HL-60 (cell line): ENCODE results near the gene SCYGR5.
A peak's percentile ranks its signal among the peaks of the same experiment; 100 is the strongest.
"Not testable (repeated sequence)": the region's sequence is repeated elsewhere in the genome, so short reads cannot be mapped to it uniquely, and the experiment has no call there.

Experiments
- DNase-seq, 2 experiments: peaks; one replicate each; pipeline ENCODE4 v3.0.0-alpha.2; 2010 to 2020; ENCODE audit warnings: low read depth in 1 of 2, low spot score in 1 of 2
- H3K27ac ChIP-seq: fragments of 250-450 bp; sonication (Bioruptor Pico); replicated peaks from 2 replicates; pipeline ENCODE4 v1.5.1; 2020; ENCODE audit warnings: mild to moderate bottlenecking, moderate library complexity
- H3K27me3 ChIP-seq: fragments of 250-450 bp; sonication (Bioruptor Pico); 2 replicates; pipeline ENCODE4 v1.5.1; 2021; ENCODE audit warnings: mild to moderate bottlenecking, moderate library complexity; ENCODE audit not compliant: insufficient read depth, poor library complexity, severe bottlenecking
- H3K4me3 ChIP-seq: replicated peaks from 2 replicates; pipeline ENCODE4 v1.5.1; 2011; ENCODE audit warnings: mild to moderate bottlenecking, control low read depth, low read length; ENCODE audit not compliant: insufficient read depth
- GABPA ChIP-seq: IDR thresholded peaks from 2 replicates; pipeline ENCODE4 v1.6.1; 2012; ENCODE audit warnings: low read depth
- POLR2AphosphoS5 ChIP-seq: IDR thresholded peaks from 2 replicates; pipeline ENCODE4 v1.6.1; 2012; ENCODE audit warnings: low read depth
- SPI1 ChIP-seq: IDR thresholded peaks from 2 replicates; pipeline ENCODE4 v1.6.1; 2012; ENCODE audit warnings: low read depth, mild to moderate bottlenecking, borderline replicate concordance
- TF ChIP-seq, protein P1 (sequence below): IDR thresholded peaks from 2 replicates; pipeline ENCODE4 v1.6.1; 2012; ENCODE audit warnings: low read depth; ENCODE audit not compliant: insufficient replicate concordance
- TF ChIP-seq, protein P2 (sequence below): IDR thresholded peaks from one replicate; pipeline ENCODE4 v1.5.1; 2011; ENCODE audit warnings: low read length, control low read depth, inconsistent platforms; ENCODE audit not compliant: insufficient read depth

Gene SCYGR5

GRCh38 chr2:227665189-227665940 is 1.2 kb upstream of the SCYGR5 start:
- H3K4me3 ChIP-seq = no peak overlapping the region
- DNase-seq = no peak
- H3K27me3 ChIP-seq = peaks cover 5% of the 10 kb centered on the region
- no peak overlapping the region for H3K27ac ChIP-seq
- TF ChIP-seq, protein P1, sequence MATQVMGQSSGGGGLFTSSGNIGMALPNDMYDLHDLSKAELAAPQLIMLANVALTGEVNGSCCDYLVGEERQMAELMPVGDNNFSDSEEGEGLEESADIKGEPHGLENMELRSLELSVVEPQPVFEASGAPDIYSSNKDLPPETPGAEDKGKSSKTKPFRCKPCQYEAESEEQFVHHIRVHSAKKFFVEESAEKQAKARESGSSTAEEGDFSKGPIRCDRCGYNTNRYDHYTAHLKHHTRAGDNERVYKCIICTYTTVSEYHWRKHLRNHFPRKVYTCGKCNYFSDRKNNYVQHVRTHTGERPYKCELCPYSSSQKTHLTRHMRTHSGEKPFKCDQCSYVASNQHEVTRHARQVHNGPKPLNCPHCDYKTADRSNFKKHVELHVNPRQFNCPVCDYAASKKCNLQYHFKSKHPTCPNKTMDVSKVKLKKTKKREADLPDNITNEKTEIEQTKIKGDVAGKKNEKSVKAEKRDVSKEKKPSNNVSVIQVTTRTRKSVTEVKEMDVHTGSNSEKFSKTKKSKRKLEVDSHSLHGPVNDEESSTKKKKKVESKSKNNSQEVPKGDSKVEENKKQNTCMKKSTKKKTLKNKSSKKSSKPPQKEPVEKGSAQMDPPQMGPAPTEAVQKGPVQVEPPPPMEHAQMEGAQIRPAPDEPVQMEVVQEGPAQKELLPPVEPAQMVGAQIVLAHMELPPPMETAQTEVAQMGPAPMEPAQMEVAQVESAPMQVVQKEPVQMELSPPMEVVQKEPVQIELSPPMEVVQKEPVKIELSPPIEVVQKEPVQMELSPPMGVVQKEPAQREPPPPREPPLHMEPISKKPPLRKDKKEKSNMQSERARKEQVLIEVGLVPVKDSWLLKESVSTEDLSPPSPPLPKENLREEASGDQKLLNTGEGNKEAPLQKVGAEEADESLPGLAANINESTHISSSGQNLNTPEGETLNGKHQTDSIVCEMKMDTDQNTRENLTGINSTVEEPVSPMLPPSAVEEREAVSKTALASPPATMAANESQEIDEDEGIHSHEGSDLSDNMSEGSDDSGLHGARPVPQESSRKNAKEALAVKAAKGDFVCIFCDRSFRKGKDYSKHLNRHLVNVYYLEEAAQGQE = no peak
- TF ChIP-seq SPI1 = no peak
- no peak for TF ChIP-seq POLR2AphosphoS5
- TF ChIP-seq, protein P2, sequence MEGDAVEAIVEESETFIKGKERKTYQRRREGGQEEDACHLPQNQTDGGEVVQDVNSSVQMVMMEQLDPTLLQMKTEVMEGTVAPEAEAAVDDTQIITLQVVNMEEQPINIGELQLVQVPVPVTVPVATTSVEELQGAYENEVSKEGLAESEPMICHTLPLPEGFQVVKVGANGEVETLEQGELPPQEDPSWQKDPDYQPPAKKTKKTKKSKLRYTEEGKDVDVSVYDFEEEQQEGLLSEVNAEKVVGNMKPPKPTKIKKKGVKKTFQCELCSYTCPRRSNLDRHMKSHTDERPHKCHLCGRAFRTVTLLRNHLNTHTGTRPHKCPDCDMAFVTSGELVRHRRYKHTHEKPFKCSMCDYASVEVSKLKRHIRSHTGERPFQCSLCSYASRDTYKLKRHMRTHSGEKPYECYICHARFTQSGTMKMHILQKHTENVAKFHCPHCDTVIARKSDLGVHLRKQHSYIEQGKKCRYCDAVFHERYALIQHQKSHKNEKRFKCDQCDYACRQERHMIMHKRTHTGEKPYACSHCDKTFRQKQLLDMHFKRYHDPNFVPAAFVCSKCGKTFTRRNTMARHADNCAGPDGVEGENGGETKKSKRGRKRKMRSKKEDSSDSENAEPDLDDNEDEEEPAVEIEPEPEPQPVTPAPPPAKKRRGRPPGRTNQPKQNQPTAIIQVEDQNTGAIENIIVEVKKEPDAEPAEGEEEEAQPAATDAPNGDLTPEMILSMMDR = no peak
- no peak for TF ChIP-seq GABPA

DNA sequence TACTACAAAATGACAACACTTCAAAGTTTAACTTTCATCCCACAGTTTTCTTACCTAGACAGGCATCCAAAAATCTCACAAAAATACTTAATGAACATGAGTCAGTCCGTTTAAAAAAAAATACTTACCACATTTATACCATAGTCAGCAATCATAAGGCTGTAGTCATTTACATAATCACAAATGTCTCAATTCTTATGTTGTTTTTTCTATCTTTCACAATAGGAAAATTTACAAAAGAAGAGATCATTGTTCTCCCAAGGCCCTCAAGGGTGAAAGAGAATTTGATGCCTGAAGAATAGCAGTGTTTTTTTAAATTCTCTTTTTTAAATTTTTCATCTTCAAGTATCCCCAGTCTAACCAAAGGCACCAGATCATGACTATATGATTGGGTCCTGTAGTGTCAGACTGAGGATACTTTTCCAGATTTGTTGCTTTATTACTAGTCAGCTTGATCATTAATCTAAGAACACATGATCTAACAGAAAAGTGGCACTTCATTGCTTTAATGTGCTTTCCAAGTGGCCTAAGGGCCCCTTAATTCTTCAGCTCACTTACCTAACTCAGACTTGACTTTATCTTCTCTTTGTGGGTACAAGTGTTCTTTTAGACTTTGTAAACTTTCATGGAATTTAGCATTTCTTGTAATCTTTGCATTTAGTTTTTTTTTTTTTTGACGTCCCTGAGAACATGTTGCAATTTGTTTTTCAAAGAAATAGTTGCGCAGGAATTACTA is 4.7 kb downstream of the SCYGR5 start:
- DNase-seq = no peak
- H3K27ac ChIP-seq = no peak overlapping the region

GRCh38 chr2:227673620-227674019 is 7.0 kb downstream of the SCYGR5 start:
- peak in 1 of 2 experiments; percentile 51 for DNase-seq
- H3K27ac ChIP-seq, H3K27me3 ChIP-seq, H3K4me3 ChIP-seq: not testable (repeated sequence)
- TF ChIP-seq SPI1 = peak; percentile 82

More for the DNA sequence above, 4.7 kb downstream of the SCYGR5 start:
- no peak overlapping the region for H3K4me3 ChIP-seq
- H3K27me3 ChIP-seq = peaks cover 2% of the 10 kb centered on the region
- TF ChIP-seq POLR2AphosphoS5 (no peak), GABPA (no peak), SPI1 (no peak)
- TF ChIP-seq, protein P1 = no peak
- TF ChIP-seq, protein P2 = no peak

- DNase-seq = no peak
- TF ChIP-seq, protein P1 = no peak
- TF ChIP-seq, protein P2 = no peak
- TF ChIP-seq POLR2AphosphoS5 (no peak), GABPA (no peak), SPI1 (no peak)
- Histone ChIP-seq H3K27me3 (no peaks in the 10 kb centered on the region), H3K27ac (no peak overlapping the region), H3K4me3 (no peak overlapping the region)
These were observed 7.9 kb downstream of the SCYGR5 start for GRCh38 chr2:227674485-227674884.
